GM10266 (cell line): ENCODE data around the gene NELFA.

Experiments
- DNase-seq: peaks from one replicate; pipeline ENCODE4 v3.0.0; 2012; ENCODE audit errors: extremely low spot score
- TF ChIP-seq, protein P1 (sequence below): IDR thresholded peaks from 2 replicates; pipeline ENCODE4 v1.5.1; 2012; ENCODE audit warnings: mild to moderate bottlenecking, low read depth; ENCODE audit not compliant: control insufficient read depth, insufficient read depth; ENCODE audit errors: missing control alignments

NELFA gene

DNA sequence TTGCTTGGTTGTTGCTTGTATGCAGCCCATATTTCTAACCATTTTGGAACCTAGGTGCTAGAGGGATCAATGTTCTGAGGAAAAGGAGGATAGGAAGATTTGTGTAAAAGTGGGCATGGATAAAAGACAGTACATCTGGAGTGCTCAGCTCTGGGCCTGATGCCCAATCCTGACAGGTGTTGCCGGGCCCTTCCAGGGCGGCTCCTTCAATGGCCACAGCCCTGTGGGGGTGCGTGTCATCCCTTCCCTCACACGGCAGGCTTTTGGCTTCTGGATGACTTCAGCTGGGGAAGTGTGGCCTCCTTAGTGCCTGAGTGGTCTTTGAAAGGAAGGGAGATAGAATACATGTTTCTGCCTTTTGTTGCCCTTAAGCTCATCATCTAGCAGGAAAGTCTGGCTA, 47.2 kb downstream of the NELFA start:
- TF ChIP-seq, protein P1, sequence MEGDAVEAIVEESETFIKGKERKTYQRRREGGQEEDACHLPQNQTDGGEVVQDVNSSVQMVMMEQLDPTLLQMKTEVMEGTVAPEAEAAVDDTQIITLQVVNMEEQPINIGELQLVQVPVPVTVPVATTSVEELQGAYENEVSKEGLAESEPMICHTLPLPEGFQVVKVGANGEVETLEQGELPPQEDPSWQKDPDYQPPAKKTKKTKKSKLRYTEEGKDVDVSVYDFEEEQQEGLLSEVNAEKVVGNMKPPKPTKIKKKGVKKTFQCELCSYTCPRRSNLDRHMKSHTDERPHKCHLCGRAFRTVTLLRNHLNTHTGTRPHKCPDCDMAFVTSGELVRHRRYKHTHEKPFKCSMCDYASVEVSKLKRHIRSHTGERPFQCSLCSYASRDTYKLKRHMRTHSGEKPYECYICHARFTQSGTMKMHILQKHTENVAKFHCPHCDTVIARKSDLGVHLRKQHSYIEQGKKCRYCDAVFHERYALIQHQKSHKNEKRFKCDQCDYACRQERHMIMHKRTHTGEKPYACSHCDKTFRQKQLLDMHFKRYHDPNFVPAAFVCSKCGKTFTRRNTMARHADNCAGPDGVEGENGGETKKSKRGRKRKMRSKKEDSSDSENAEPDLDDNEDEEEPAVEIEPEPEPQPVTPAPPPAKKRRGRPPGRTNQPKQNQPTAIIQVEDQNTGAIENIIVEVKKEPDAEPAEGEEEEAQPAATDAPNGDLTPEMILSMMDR: no peak
- DNase-seq: no peak

DNA sequence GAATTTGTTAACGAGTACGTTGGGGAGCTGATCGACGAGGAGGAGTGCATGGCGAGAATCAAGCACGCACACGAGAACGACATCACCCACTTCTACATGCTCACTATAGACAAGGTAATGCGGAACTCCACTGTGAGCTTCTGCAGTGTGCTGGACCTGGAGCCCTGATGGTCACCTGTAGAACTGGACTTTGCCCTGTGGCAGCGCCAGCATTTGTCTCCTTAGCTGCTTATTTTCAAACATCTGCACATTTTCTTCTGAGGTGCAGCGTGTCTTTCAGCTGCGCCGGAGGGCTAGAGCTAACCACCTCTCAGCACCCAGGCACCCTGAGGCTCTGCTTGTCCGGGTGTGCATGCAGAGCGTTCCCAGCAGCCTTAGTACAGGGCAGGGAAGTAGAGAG, 47.7 kb downstream of the NELFA start:
- no peak for DNase-seq
- TF ChIP-seq, protein P1: no peak

DNA sequence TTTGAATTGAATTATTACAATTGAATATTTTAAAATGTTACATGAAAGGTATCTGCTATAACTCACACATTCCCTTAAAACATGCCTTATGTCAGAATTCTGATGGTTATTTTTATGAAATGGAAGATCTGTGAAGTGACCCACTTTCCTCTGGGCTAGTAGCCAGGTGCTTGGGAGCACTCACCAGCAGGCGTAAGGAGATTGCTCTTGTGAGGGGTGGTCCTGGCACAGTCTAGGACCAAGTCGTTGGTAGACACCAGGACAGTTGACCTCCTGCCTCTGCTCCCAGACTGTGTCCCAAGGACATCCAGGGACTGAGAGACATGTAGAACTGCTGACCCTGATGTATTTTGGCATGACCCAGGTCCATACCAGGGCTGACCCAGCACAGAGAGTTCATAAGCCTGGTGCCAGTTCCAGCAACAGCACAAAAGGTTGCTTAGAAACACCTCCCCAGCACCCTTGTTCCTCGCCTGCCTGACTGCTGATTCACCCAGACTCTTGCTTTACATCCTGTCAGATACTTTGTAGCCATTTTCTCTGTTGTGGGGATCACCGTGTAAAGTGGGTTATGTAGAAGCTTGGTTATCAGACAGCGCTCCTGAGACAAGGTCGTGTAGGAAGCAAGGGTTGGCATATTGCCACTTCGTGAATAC, 48.5 kb downstream of the NELFA start:
- no peak for DNase-seq
- TF ChIP-seq, protein P1: no peak

DNA sequence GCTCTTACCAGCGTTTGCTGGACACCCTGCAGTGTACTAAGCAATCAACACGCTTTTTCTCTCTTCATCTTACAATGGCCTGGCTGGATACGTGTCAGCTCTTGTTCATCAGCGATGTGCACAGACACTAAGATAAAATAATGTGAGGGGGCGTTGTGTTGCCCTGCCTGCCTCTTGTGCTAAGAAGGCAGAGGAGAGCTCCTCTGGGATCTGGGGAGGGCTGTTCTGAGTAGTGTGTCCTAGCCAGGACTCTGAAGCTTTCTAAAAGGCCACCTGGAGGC, 49.7 kb downstream of the NELFA start:
- TF ChIP-seq, protein P1: no peak
- no peak for DNase-seq

DNA sequence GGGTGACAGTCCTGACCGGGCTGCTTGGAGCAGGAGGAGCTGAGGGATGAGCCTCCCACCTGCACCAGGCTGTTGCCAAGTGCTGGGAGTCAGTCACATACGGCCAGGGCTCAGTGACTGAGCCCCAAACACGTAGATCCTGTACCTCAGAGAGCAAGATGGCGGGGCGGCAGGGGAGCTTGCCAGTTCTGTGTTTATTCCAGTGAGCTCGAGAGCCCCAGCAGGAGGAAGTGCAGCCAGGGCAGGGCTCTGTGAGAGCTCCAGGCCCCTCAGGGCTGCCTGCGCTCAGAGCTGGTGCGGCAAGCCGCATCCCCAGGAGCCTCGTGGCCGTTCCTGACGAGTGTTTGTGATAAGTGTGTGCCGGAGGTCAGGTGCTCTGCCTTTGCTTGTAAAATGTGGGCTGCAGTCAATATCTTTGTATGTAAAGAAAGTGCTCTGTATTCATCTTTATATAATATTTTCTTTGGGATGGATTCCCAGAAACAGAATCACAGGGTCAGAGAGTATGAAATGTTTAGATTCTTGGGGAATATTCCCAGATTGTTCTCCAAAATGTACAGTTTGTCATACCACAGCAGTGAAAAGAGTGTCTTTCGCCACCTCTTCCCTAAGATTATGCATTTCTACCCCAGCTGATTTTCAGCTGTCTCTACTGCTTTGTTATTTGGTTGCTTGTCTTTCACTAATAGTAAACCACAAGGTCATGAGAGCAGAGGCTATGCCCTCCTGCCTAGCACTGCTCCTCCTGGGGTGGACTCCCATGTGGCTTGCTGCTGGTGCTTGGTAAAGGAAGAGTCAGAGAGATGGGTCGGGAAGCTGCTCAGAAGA, 50.3 kb downstream of the NELFA start:
- no peak for DNase-seq
- TF ChIP-seq, protein P1: no peak

DNA sequence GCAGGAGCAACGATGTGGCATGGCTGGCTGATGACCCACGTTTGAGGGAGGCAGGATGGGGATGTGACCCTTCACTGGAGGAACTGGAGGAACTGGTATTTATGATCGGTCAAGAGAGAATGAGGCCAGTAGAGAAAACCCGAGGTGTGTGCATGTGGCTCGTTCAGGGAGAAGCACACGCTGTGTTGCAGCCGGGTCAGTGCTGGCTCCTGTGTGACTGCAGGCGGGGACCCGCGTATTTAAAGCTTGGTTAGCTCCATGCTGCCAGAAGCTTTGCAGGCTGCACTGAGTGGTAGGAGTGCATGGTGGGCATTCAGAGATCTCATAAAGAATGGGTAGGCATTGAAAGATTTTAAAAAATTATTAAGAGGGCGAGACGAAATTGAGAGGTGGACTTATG, 52.1 kb downstream of the NELFA start:
- DNase-seq: no peak
- TF ChIP-seq, protein P1: no peak

DNA sequence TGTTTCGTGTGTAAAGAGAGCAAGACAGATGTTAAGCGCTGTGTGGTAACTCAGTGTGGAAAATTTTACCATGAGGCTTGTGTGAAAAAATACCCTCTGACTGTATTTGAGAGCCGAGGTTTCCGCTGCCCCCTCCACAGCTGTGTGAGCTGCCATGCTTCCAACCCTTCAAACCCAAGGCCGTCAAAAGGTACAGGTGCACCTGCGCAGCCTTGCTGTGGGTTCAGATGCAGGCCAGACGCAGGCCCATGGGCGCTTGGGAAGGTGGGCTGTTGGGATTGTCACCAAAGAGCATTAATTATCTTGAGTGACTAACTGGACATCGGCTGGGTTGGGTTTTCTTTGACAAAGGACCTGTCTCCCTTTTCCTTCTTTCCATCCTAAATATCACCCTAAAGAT, 55.4 kb downstream of the NELFA start:
- TF ChIP-seq, protein P1: no peak

More for the DNA sequence above, 55.4 kb downstream of the NELFA start:
- DNase-seq: no peak
